Inferior parietal cortex (tissue), 1 donor: ENCODE measurements around the gene TNS4.
A peak's percentile ranks its signal among the peaks of the same experiment; 100 is the strongest.

Experiments used
- DNase-seq: peaks from one replicate; pipeline ENCODE4 v3.0.0-alpha.2; 2016; ENCODE audit errors: extremely low spot score

Gene TNS4

GRCh38 chr17:40491486-40491885, 9.9 kb downstream of the TNS4 start:
- DNase-seq: no peak

- no peak for DNase-seq
These were observed 10.4 kb downstream of the TNS4 start for GRCh38 chr17:40490982-40491381.

GRCh38 chr17:40490289-40490853, 11.1 kb downstream of the TNS4 start:
- DNase-seq: peak; percentile 43

GRCh38 chr17:40487371-40488020, 13.9 kb downstream of the TNS4 start:
- DNase-seq: no peak

GRCh38 chr17:40486522-40487370, 14.7 kb downstream of the TNS4 start:
- no peak for DNase-seq

- DNase-seq: no peak
These were observed 15.4 kb downstream of the TNS4 start for GRCh38 chr17:40485851-40486521.

GRCh38 chr17:40484973-40485530, 16.4 kb downstream of the TNS4 start:
- DNase-seq: no peak

GRCh38 chr17:40484285-40484972, 17.0 kb downstream of the TNS4 start:
- DNase-seq: no peak

- DNase-seq: no peak
These were observed 17.7 kb downstream of the TNS4 start for GRCh38 chr17:40483679-40484078.

GRCh38 chr17:40482722-40483121, 18.7 kb downstream of the TNS4 start:
- no peak for DNase-seq

- DNase-seq: no peak
These were observed 20.3 kb downstream of the TNS4 start for GRCh38 chr17:40481106-40481505.

GRCh38 chr17:40480501-40481003, 20.9 kb downstream of the TNS4 start:
- DNase-seq: no peak

- DNase-seq: no peak
These were observed 21.5 kb downstream of the TNS4 start for GRCh38 chr17:40479754-40480480.

GRCh38 chr17:40478486-40478885, 22.9 kb downstream of the TNS4 start:
- DNase-seq: no peak

GRCh38 chr17:40477796-40478195, 23.6 kb downstream of the TNS4 start:
- no peak for DNase-seq

- DNase-seq: no peak
These were observed 26.1 kb downstream of the TNS4 start for GRCh38 chr17:40475234-40475908.

GRCh38 chr17:40474419-40475002, 26.9 kb downstream of the TNS4 start:
- DNase-seq: no peak

- DNase-seq: no peak
These were observed 27.7 kb downstream of the TNS4 start for GRCh38 chr17:40473573-40474365.
